SK-N-SH (cell line): Measurements from ENCODE around the gene NOTCH1.

ENCODE experiments used
- EP300 ChIP-seq, 2 experiments: IDR thresholded peaks; 2 replicates each; pipeline versions ENCODE4 v1.4.0 to v1.6.1; 2012; ENCODE audit warnings: borderline replicate concordance in 1 of 2, low read depth in 1 of 2, low read length in 1 of 2
- JUND ChIP-seq: IDR thresholded peaks from 2 replicates; pipeline ENCODE4 v1.4.0; 2012
- MXI1 ChIP-seq: IDR thresholded peaks from 2 replicates; pipeline ENCODE4 v1.6.1; 2012; ENCODE audit warnings: mild to moderate bottlenecking, low read depth, low read length, improper control_type of control experiment
- POLR2AphosphoS5 ChIP-seq: IDR thresholded peaks from 2 replicates; pipeline ENCODE4 v1.6.1; 2012; ENCODE audit warnings: low read depth, low read length
- YY1 ChIP-seq: IDR thresholded peaks from 2 replicates; pipeline ENCODE4 v1.4.0; 2012; ENCODE audit warnings: low read depth, mild to moderate bottlenecking
- TF ChIP-seq, protein P1 (sequence below): IDR thresholded peaks from 2 replicates; pipeline ENCODE4 v1.4.0; 2012; ENCODE audit warnings: low read depth
- TF ChIP-seq, protein P2 (sequence below): fragments of 200-600 bp; sonication (generic); IDR thresholded peaks from 2 replicates; pipeline ENCODE4 v1.6.1; 2017; ENCODE audit warnings: antibody characterized with exemption, mild to moderate bottlenecking, moderate library complexity

DNA sequence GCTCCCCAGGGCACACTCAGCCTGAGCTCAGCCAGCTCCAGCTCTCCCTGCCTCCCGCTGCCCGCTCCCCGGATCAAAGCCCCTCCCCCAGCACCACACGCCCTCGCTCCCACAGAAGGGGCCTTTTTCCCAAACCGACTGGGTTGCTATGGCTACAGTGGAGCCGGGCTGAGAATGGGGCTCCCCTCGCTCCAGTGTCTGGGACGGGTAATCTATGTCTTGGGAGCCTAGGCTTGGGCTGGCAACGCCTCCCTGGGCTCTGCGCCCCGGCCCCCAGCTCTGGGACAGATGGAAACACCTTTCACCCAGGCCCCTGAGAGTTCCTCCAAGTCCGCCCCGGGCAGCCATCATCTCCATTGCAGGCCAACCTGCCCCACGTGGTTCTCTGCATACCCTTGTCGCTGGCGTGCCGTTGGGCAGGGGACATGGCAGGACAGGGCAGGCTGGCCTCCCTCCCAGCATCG is 29.6 kb downstream of the NOTCH1 start:
- TF ChIP-seq EP300 (IDR thresholded peaks at IDR 0.05; ENCODE audit: borderline replicate concordance in 1 of 2, low read depth in 1 of 2, low read length in 1 of 2) (no peak), JUND (no peak), MXI1 (no peak), YY1 (no peak), POLR2AphosphoS5 (no peak)
- TF ChIP-seq, protein P1, sequence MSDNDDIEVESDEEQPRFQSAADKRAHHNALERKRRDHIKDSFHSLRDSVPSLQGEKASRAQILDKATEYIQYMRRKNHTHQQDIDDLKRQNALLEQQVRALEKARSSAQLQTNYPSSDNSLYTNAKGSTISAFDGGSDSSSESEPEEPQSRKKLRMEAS, result no peak
- TF ChIP-seq, protein P2, sequence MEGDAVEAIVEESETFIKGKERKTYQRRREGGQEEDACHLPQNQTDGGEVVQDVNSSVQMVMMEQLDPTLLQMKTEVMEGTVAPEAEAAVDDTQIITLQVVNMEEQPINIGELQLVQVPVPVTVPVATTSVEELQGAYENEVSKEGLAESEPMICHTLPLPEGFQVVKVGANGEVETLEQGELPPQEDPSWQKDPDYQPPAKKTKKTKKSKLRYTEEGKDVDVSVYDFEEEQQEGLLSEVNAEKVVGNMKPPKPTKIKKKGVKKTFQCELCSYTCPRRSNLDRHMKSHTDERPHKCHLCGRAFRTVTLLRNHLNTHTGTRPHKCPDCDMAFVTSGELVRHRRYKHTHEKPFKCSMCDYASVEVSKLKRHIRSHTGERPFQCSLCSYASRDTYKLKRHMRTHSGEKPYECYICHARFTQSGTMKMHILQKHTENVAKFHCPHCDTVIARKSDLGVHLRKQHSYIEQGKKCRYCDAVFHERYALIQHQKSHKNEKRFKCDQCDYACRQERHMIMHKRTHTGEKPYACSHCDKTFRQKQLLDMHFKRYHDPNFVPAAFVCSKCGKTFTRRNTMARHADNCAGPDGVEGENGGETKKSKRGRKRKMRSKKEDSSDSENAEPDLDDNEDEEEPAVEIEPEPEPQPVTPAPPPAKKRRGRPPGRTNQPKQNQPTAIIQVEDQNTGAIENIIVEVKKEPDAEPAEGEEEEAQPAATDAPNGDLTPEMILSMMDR, result no peak
